ENCODE results near the gene LONRF2. TPM values are rescaled to one million over a fixed set of nuclear protein-coding genes. Genes with fewer than 3 reads are reported as not detected.

The LONRF2 gene
- total RNA-seq, 1 experiment from 2014 or later = 2.7 TPM

DNA sequence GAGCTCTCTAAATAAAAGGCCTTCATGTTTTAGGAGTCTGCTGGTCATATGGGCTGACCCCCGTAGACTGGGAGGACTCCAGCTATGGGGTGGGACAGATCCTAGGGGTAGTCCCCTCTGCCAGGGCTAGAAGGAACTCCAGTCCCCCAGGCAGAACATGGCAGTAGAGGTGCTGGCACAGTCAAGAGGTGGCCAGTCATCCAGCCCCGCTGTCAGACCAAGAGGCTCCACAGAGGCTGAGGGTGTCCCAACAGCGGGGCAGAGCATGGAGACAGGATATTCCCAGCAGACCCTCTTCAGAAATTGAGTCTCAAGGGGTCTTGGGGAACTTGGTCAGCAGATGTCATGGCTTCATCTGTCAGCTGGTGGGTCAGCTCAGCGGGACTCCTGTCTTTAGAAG, 76.6 kb downstream of the LONRF2 start:
- no peaks in the 10 kb centered on the region for H3K9me3 Mint-ChIP-seq
- H3K4me1 ChIP-seq (ENCODE audit: insufficient read depth, low read length) = no peaks in the 10 kb centered on the region; the same call in 1 of the 2 replicates
- H3K9ac ChIP-seq (ENCODE audit: extremely low read depth, insufficient read length, low read length) = no peak overlapping the region

More for the DNA sequence above, 76.6 kb downstream of the LONRF2 start:
- Histone ChIP-seq H2AK5ac (ENCODE audit: insufficient read length, low read length) (no peak overlapping the region), H3K4me2 (ENCODE audit: insufficient read depth, insufficient read length, low read length) (no peak overlapping the region), H3T11ph (ENCODE audit: low read length) (no peak overlapping the region), H2BK20ac (ENCODE audit: low read depth, low read length, poor library complexity, severe bottlenecking) (no peak overlapping the region), H2BK120ac (ENCODE audit: low read depth, low read length, poor library complexity, severe bottlenecking) (no peak overlapping the region), H2BK12ac (ENCODE audit: insufficient read length, low read depth, low read length) (no peak overlapping the region), H3K14ac (ENCODE audit: insufficient read depth, low read length) (no peak overlapping the region), H3K79me2 (ENCODE audit: insufficient read depth, low read length) (no peaks in the 10 kb centered on the region), H2AFZ (ENCODE audit: low read length) (no peak overlapping the region), H4K91ac (ENCODE audit: insufficient read length, low read depth, low read length) (no peak overlapping the region), H3K9me3 (ENCODE audit: control insufficient read depth, low read depth, low read length) (no peaks in the 10 kb centered on the region), H3K23me2 (ENCODE audit: insufficient read length, low read depth, low read length, poor library complexity, severe bottlenecking) (no peaks in the 10 kb centered on the region), H4K5ac (ENCODE audit: insufficient read length, low read depth, low read length) (no peak overlapping the region), H4K20me1 (ENCODE audit: control insufficient read depth, insufficient read depth, insufficient read length) (no peaks in the 10 kb centered on the region), H2BK15ac (ENCODE audit: low read depth, low read length) (no peak overlapping the region), H3K4ac (ENCODE audit: low read depth, low read length) (no peak overlapping the region), H4K8ac (replicated peaks; ENCODE audit: insufficient read length, low read depth, low read length) (no peak overlapping the region), H3K56ac (ENCODE audit: insufficient read length, low read depth, low read length) (no peak overlapping the region), H3K23ac (ENCODE audit: insufficient read length, low read depth, low read length) (no peak overlapping the region), H2BK5ac (ENCODE audit: insufficient read length, low read length) (no peak overlapping the region), H3K18ac (ENCODE audit: insufficient read length, low read depth, low read length) (no peak overlapping the region), H3K27me3 (ENCODE audit: insufficient read depth, low read length) (no peaks in the 10 kb centered on the region), H3K79me1 (ENCODE audit: insufficient read depth, low read depth, low read length, poor library complexity, severe bottlenecking) (no peaks in the 10 kb centered on the region), H3K27ac (ENCODE audit: insufficient read length, low read depth, low read length) (no peak overlapping the region)
- Mint-ChIP-seq H3K27me3 (ENCODE audit: low read depth) (peaks cover 41% of the 10 kb centered on the region), H3K4me1 (peaks cover 3 to 12% of the 10 kb centered on the region in 2 experiments), H3K27ac (peak overlapping the region in 1 of 3 experiments; percentile 12; a peak in 1 of 7 replicates), H3K4me3 (no peak overlapping the region), H3K36me3 (ENCODE audit: insufficient read depth in 1 of 3, low read depth in 3 of 3) (no peaks in the 10 kb centered on the region)
- DNase-seq = no peak
- no CpG with 5 or more reads among the region's 4 CpGs for WGBS (ENCODE audit: extremely low coverage, insufficient read length, low lambda C conversion rate)
- TF ChIP-seq, protein P1, sequence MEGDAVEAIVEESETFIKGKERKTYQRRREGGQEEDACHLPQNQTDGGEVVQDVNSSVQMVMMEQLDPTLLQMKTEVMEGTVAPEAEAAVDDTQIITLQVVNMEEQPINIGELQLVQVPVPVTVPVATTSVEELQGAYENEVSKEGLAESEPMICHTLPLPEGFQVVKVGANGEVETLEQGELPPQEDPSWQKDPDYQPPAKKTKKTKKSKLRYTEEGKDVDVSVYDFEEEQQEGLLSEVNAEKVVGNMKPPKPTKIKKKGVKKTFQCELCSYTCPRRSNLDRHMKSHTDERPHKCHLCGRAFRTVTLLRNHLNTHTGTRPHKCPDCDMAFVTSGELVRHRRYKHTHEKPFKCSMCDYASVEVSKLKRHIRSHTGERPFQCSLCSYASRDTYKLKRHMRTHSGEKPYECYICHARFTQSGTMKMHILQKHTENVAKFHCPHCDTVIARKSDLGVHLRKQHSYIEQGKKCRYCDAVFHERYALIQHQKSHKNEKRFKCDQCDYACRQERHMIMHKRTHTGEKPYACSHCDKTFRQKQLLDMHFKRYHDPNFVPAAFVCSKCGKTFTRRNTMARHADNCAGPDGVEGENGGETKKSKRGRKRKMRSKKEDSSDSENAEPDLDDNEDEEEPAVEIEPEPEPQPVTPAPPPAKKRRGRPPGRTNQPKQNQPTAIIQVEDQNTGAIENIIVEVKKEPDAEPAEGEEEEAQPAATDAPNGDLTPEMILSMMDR (conservative IDR thresholded peaks at IDR 0.05) = no peak

Data from H9 (cell line).